ENCODE results near the gene YARS1.

The YARS1 gene

DNA sequence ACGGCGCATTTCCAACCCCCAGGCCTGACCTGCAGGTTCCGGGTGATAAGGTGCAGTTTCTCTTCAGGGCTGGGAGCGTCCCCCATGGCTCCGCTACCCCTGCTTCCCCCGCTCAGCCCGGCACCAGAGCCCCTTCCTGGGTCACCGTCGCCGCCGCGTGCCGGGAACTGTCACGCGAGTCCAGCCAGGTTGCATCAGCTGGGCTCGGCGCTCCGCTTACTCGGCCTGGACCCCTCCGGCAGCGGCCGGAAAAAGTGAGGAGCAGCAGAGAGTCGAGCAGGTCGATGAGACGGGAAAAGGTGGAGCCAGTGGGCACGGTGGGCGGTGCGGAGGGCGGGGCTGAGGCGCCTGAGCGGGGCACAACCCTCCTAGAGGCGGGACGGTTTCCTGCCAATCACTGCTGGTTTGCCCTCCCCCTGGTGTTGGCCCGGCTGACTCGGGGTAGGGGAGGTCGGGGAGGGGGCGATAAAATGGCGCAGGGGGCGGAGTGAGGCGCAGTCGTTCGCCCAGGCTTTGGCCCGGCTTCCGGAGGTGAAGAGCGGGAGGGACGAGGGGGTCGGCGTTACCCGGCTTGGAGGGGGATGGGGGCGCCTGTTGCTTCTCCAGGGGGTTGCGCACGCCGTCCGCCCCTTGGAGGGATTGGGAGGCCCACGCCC lies at the start of gene YARS1, which contains the start of gene S100PBP:
Gene YARS1 (minus strand): TSS at position 200 of the 656 bp plus-strand sequence. CDS start 114 bp downstream, at position 86.
Gene S100PBP (plus strand): TSS at position 495 of the 656 bp plus-strand sequence. CDS start 8,447 bp downstream, outside the sequence.
- DNase-seq = peak; percentile 99 to 100

DNA sequence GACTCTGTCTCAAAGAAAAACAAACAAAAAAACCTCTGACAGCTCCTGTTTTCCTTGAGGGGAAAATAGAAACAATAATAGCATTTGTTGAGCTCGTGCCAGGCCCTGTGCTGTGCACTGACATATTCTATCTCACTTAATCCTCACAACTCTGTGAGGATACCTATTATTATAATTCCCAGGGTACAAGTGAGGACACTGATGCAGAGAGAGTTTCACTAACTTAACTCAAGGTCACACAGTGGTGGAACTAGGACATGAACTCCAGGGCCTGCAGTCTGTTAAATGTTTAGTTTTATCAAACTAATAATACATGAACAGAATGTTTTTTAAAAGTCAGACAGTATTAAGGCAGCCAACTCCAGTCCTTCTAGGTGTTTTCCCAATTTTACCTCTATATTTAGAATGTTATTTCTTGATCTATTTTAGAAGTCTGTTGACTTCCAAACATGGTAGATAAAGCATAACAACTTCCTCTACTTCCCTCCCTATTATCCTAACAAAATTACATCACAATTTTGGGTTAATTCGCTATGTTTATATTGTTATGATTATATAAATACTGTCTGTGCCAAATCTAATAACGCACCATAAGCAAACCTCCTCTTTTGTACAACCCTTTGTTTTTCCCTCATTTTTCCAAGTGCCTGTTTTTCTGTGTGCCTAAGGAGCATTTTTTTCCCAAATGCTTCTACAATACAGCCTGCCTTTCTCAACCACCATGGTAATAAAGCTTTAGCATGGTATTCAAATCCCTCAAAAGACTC lies 48.7 kb upstream of the YARS1 start:
- no peak for DNase-seq

DNA sequence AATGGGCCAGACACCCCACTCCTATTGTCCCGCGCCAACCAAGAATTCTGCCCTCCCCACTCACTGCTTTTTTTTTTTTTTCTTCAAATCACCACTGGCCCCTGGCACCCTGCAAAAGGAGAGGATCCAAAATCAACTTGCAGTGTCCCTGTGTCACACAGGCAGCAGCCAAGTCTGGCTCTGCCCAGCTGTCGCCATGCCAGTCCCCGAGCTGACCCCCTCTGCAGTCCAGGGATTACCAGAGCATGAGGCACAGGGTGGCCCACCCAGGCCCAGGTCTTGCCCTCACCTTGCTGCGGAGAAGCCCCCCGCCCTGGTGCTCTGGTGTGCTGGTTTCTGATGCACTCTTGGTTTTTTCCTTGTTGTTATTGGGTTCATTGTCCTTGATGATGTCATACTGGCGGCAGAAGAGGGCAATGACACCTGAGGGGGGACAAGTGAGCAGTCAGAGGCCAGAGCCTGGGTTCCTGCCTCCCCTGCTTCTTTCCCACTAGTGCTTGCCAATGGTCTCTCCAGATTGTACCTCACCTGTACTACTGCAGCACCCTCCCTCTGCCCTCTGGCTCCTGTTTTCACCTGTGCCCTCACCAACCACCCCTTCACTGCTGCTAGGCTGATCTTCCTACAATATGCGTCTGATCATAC lies 47.3 kb upstream of the YARS1 start:
- no peak for DNase-seq

DNA sequence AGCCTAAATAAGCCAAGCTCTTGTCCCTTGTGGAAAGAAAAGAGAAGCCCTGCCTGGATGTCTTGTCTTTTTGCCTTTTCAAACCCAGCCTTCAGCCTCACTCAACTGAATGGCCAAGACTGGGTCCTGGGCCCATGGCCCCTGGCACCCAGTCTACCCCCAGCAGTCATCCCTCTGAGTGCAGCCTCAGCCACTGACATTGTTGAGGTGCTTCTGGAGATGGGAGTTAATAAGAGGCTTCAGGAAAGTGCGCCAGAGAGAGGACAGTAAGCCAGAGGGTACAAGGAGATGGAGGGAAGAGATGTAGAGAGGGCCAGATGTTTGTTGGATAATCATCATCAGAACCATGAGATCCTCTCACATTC lies 46.7 kb upstream of the YARS1 start:
- DNase-seq = no peak

DNA sequence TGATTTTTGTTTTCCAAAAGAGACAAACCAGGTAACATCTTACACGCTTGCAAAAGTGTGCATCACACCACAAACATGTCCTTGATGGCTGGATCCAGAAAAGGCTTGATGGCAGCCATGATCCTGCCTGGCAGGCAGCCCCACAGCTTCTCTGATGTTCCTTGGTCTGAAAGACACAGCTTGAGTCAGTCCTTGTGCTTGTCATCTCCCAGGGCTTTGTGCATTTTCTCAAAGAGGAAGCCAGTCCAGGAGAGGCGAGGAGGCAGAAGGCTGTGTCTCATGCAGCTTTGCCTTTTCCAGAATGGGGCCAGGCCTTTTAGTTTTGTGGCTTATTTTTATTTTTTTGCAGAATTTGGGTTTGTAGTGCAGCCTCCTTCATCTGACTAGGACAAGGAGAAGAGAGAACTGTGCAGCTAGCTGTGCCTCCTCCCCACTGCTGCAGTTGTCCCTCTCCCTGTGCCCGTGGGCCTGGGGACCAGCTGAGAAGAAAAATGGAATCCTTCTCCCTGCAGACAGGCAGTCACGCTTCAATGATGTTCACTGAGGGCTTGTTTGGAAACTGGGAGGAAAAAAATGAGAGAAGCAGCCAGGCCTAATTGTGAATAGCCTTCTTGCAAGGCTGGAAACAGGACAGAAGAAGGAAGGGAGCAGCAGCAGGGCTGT lies 46.2 kb upstream of the YARS1 start:
- no peak for DNase-seq

DNA sequence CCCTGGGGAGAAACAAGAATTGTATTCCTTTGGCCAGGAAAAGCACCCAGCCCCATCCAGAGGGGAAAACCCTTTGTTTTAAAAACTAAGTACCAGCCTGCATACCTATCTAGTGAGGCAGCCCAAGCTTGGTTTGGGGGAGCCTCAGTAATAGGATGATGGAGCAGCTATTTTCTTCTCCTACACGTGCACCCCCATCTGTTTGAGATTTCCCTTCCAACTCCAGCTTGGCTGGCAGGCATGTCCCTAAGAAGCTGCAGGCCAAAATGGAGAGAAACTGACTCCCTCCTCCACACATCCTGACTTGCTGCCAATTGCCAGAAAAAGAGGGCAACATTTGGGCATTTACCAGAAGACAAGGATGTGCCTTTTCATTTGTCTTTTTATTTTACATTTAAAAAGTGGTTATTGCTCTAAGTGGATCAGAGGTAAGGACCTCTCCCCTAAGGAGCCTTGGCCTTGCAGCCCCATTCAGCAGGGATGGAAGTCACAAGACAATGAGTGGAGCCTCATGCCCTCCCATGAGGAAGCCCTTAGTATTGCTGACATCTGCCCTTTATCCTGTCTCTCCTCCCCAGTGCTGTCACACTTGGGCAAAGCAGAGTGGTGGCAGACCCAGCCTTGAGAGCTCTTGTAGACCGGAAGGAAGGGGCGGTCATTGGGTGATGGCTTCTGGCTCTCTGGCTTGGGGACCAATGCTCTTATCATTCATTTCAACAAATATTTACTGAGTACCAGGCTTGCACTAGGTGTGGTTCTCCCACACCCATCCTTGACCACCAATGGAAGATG lies 44.9 kb upstream of the YARS1 start:
- DNase-seq = no peak

DNA sequence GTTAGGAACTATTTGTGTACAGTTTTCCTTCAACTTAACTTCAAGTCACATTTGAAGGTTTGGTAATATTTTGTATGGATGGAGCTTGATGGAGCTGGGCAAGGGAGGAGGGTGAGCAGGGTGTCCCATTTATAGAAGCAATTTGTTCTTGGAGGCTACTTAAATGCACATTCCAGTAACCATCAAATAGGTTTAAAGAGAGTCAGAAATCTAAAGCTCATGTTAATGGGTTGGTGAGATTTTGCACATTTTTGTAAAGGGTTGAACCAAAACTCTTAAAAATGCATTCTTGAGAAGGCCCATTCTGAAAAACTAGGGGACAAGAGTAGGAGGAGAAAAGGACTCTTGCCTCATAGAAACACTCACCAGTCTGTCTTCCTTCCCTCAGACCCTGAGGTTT lies 43.4 kb upstream of the YARS1 start:
- DNase-seq = no peak

DNA sequence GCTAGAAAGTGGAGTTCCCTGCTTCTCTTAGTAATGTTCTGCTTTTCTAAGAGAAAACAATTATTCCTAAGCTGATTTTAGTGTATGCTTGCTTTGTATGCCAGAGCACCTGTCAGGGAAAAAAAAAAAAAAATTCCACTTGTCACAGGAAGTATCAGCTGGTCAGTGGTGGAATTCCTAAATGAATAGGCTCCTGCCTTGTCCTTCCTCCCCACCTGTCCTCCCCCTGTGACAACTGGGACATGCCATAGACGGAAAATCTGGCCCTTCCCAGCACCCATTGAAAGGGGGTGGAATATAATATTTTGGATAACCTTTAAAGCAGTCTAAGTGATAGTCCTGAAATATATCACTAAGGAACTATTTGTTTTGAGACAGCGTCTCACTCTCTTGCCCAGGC lies 42.8 kb upstream of the YARS1 start:
- DNase-seq = no peak

DNA sequence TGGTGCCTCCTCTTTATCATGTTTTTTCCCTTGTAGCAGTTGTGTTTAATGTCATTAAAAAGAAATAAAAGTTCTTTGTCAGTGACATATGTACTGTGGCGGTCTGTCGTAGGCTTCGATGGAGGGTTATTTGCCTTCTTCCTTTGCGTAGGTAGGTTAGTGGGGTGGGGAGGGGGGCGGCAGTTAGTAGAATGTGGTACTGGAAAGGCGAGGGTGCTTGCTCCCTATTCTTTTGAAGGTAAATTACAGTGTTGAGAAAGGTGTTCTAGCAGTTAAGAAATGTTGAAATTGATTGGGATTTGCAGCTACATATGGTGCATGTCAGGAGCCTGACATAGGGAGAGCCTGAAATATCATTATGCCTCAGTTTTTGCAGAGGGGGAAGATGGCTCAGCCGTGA lies 41.6 kb upstream of the YARS1 start:
- no peak for DNase-seq

DNA sequence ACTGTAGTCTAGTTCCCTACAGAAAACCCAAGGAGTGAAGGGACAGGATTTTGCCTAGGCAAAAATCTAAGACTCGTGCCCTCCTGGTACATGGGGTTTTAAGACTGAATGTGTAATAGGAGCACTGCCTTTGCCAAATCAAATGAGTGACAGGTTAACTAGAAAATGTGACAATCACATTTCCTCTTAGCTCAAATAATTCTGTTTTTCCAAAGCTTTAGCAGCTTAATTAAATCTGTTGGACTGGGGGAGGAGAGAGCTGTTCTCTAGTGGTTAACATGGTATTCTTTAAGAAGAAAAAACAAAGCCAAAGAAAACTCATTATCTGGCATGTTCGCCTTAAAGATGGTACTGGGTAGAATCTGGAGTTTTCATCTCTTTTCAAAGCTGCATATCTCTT lies 41.0 kb upstream of the YARS1 start:
- DNase-seq = no peak

DNA sequence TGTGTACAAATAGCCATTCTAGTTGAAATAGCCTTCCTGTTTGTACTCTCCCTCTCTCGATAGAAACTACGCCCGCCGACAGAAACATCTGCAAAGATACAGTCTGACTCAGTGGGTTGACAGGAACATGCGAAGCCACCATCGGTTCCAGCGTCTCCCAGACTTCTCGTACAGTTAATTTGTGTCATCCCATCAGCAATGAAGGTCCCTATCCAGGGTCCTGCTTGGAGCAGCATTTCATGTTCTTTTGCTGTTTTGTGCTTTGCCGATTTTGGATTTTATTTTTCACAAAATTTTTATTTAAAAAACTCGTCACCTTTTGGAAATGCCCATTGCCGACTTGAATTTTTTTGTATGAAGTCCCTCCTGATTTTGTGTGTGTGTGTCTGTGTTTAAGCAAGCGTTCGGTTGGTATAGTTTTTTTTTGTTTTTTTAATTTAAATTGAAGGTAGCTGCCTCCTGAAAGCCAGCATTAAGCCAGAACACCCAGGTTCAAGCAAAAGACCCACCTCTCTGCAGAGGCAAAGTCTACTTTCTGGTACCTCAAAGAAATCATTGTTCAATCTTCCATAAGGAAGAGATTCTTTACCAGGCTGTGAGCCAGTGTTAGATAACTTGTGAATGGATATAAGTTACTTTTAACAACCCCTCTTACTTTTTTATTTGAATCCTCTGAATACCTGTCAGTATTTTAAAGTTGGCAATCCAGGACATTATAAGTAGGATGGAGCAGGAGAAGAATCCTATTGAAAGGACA lies 38.9 kb upstream of the YARS1 start:
- DNase-seq = no peak

DNA sequence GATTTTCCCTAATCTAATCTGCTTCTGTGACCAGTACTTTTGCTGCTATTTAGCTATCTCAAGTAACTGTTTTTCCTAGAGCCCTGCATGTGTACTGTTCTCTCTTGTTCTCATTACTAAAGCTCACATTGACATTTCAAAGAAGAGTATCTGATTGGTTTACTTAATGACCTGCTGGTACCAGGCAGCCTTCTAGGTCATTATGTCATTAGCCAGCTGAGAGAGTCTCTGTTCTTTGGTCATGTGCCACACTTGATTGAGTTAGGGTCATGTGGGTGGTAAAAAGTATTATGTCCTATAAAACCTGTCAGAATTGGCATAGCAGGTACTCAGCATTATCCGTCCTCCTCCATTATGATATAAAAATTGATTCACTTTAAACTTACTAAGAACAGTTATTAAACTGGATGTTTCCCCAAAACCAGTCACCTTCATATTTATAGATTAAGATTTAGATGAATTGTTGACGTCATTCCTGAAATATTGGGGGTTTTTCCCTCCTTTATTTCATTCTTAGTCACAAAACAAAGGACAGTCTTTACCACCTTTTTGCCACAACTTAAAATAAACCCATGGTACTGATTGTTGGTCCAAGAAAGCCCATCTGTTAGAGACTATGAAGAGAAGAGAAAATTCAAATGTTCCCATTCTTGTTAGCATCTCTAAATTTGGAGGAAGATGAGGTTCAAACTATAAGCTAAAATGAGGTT lies 31.4 kb upstream of the YARS1 start:
- no peak for DNase-seq

DNA sequence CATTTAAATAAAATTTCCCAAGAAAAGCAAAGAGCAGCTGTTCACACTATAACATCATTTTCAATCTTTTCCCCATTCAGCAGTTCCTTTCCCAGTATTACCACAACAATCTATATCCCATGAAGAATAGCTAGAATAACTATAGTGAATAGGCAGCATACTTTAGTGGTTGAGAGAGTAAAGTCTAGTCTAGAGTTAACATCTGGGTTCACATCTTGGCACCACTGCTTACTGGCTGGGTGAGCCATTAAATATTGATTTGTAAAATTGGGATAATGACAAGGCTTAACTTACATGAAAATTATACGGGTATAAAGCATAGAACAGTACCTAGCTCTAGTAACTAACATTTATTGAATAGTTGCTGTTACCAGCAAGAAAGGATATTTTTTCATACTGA lies 14.7 kb upstream of the YARS1 start:
- DNase-seq = no peak

DNA sequence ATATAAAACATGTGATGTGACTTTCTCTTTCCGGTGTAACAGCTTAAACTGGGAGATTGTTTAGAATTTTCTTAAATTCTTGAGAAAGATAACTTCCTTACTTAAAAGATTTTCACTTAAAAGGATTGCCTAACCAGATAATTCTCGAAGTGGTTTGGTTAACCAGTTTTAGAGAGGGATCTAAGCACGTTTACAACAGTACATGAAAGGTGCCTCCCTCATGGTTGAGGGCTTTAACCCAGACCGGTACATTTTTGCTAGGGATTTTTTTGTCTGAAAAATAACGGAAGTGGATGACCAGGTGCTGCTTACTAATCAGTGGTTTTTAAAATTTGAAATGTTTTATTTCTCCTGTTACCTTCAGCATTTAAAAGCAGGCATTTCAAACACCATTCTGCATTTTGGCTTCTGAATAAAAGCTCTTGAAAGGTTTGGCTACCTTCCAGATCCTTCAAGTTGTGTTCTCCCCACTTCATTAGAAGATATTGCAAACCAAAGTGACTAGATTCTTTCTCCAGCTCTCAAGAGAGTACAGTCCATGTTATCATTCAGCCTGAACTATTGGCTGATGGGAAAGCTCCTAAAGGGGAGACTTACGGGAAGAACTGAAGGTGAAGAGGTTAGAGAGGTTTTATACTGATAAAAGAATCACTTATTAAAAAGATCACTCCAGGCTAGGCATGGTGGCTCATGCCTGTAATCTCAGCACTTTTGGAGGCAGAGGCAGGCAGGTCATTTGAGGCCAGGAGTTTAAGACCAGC lies 13.1 kb upstream of the YARS1 start:
- no peak for DNase-seq

DNA sequence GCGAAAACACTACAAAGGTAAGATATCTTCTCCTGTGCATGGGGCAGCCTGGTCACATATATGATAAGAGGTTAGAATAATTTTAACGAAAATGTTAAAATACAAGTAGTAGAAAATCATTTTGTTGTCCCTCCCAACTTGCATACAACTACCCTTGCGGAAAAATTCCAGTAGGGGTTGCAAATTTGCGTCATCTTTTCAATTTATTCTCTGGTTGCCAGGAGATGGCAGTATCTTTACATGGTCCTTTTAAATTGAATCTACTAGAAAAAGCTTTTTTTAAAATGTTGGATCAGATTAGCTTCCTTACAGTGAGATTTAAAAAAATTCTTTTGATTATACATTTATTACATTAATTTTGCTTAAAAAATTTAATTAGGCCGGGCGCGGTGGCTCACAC lies 11.2 kb upstream of the YARS1 start:
- no peak for DNase-seq

DNA sequence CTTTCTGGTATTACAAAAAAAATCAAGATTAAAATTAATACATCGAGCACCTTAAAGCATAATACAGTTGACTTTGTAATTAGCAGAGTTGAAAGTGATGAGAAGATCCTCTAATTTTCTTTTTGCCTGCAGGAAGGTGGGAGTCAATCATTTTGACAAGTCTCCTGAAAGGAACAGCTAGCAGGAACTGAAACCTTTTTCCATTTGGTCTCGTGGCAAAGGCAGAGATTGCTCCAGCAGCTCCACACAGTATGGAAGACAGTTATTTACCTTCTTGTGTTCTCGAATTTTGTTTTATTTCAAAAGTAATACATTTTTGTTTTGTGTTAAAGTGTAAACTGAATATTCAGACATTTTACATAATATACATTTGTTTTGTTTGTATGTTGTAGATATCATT lies 8.0 kb upstream of the YARS1 start:
- no peak for DNase-seq

DNA sequence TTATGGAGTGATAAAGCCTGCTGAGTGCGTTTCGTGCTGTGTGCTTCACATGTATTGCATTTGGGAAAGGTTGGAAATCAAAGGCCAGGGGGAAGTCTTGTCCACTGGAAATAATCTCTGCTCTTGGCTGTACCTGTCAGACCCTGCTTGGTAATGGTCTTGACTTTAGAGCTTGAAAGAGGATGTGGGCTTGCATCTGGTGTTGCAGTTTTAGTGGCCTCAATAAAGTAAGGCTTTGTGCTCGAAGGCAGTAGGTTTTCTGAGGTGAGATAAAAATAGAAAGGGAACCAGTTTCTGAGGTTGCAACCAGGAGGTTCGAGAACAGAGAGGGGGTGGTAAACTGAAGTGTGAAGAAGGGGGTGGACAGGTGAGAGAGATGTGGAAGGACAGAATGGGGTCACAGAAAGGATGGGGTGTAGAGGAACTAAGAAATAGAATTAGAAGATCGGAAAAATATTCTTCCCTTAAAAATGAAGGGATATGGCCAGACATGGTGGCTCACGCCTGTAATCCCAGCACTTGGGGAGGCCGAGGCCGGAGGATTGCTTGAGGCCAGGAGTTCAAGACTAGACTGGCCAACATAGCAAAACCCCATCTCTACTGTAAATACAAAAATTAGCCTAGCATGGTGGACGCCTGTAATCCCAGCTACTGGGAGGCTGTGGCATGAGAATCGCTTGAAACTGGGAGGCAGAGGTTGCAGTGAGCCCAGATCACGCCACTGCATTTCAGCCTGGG lies 1.8 kb upstream of the YARS1 start:
- no peak for DNase-seq

DNA sequence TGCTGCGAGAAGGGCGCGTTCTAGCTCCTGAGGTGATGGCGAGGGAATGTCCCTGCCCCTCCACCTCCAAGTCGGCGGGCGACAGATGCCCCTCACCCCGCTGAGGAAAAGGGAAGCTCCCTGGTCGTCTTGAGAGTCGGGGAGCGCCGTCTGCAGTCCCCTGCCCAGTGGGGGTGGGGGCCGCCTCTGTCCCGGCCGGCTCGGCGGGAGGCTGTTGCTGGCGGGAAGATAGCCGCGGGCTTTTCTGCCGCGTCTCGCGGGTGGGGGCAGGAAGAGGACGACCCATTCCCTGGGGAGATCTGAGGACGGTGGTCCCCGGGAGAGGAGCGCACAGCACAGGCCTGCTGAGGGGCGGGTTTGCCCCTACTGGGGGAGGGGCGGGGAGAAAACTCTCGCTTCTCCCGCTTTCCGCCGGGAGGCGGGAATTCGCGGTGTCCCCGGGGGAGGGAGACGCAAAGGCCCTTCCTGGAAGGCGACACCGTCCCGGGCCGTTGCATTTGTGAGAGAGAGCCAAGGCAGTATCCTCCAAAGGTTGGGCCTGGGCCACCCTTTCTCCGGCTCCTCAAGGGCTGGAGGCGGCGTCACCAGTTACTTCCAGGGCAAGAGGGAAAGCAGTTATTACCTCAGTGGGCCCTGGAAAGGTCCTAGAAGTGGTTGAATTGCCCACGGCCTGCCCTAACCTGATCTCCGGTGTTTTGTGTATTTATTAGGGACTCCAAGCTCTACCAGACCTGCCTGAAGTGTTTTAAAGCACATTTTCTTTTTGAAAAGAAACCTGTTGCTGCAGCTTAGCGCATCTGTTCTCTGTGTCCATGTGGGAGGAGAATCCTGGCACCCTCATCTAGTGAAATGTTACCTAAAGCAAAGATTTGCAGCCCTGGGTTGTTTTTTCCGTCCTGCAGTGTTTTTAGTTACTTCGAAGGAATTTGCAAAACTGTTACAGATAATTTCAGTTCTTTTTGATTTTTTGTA lies 943 bp upstream of the YARS1 start:
- peak; percentile 28 to 36 for DNase-seq

Measured in activated CD4-positive, alpha-beta T cell treated with anti-CD3 and anti-CD28 coated beads for 4 hours (primary cell).